ENCODE results near the gene THAP4.

DNA sequence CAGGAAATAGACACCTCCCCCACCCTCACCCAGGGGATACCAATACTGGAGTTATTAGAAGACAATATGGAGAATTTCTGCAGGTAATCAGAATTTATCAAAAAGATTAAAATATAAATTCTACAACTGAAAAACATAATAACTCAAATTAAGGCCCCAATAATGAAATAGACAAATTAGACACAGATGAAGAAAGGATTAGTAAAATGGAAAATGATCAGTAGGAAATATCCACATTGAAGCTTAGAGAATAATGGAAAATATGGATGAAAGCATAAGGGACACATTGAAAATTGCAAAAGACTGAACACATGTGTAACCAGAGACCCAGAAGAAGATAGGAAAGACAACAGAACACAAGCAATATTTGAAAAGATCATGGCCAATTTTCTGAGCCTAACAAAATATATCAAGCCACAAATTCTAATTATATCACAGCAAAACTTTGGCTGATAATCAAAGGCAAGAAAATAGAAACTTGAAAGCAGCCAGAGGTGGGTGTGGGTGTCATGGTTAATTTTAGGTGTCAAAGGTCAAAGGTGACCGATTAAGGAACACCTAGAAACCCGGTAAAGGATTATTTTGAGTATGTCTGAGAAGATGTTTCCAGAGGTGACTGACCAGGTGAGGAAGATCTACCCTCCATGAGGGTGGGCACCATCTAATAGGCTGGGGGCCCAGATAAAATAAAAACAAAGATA lies 50.2 kb downstream of the THAP4 start:
- TF ChIP-seq CTCF (conservative IDR thresholded peaks at IDR 0.05) (no peak), ZFX (IDR thresholded peaks at IDR 0.05) (no peak)
